Measurements from ENCODE around the gene MAML1. TPM values are rescaled to one million over a fixed set of nuclear protein-coding genes. Genes with fewer than 3 reads are reported as not detected.

MAML1 gene
- total RNA-seq, 1 donor from 2014 or later, result 59.1 TPM

- H3K4me3 Mint-ChIP-seq, result no peak overlapping the region
- TF ChIP-seq, protein P1, sequence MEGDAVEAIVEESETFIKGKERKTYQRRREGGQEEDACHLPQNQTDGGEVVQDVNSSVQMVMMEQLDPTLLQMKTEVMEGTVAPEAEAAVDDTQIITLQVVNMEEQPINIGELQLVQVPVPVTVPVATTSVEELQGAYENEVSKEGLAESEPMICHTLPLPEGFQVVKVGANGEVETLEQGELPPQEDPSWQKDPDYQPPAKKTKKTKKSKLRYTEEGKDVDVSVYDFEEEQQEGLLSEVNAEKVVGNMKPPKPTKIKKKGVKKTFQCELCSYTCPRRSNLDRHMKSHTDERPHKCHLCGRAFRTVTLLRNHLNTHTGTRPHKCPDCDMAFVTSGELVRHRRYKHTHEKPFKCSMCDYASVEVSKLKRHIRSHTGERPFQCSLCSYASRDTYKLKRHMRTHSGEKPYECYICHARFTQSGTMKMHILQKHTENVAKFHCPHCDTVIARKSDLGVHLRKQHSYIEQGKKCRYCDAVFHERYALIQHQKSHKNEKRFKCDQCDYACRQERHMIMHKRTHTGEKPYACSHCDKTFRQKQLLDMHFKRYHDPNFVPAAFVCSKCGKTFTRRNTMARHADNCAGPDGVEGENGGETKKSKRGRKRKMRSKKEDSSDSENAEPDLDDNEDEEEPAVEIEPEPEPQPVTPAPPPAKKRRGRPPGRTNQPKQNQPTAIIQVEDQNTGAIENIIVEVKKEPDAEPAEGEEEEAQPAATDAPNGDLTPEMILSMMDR (conservative IDR thresholded peaks at IDR 0.05), result peak; percentile 92
- peak overlapping the region; percentile 39 for H3K27ac Mint-ChIP-seq (ENCODE audit: unreplicated experiment)
- peaks cover 2% of the 10 kb centered on the region for H3K36me3 Mint-ChIP-seq (ENCODE audit: low read depth)
- peak; percentile 48 for DNase-seq (ENCODE audit: low read depth, low spot score)
- H3K27me3 Mint-ChIP-seq (ENCODE audit: low read depth), result no peaks in the 10 kb centered on the region
- peaks cover 55% of the 10 kb centered on the region for H3K4me1 Mint-ChIP-seq
- no peaks in the 10 kb centered on the region for H3K9me3 Mint-ChIP-seq
Observed at GRCh38 chr5:179763215-179763945, 30.8 kb downstream of the MAML1 start.

DNA sequence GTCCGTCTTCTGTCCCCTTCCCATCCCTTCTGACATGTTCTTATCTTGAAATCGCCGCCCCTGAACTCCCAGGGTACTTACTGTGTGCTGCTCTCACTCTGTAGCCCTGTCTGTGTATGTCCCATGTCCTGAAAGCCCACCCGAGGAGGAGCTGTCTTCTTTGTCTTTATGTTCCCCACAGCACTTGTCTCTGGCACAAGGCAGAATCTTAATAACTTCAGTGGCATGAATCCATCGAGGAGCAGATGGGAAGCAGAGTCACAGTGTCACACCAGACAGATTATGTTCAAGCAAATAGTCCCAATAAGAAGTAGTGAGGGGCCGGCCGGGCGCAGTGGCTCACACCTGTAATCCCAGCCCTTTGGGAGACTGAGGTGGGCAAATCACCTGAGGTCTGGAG, 31.4 kb downstream of the MAML1 start:
- TF ChIP-seq, protein P1 (conservative IDR thresholded peaks at IDR 0.05), result no peak
- Mint-ChIP-seq H3K36me3 (ENCODE audit: low read depth) (peaks cover 5% of the 10 kb centered on the region), H3K4me3 (no peak overlapping the region), H3K27ac (ENCODE audit: unreplicated experiment) (peak overlapping the region; percentile 39), H3K27me3 (ENCODE audit: low read depth) (no peaks in the 10 kb centered on the region), H3K4me1 (peaks cover 55% of the 10 kb centered on the region), H3K9me3 (no peaks in the 10 kb centered on the region)
- no peak for DNase-seq (ENCODE audit: low read depth, low spot score)

DNA sequence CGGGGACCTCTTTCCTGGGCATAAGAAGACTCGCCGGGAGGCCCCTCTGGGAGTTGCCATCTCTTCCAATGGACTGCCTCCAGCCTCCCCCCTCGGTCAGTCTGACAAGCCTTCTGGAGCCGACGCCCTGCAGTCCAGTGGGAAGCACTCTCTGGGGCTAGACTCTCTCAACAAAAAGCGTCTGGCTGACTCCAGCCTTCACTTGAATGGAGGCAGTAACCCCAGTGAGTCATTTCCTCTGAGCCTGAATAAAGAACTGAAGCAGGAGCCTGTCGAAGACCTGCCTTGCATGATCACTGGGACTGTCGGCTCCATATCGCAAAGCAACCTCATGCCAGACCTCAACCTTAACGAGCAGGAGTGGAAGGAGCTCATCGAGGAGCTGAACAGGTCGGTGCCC, 32.8 kb downstream of the MAML1 start:
- Mint-ChIP-seq H3K27ac (ENCODE audit: unreplicated experiment) (peak overlapping the region; percentile 48), H3K36me3 (ENCODE audit: low read depth) (peaks cover 8% of the 10 kb centered on the region), H3K9me3 (no peaks in the 10 kb centered on the region), H3K4me3 (no peak overlapping the region), H3K27me3 (ENCODE audit: low read depth) (no peaks in the 10 kb centered on the region), H3K4me1 (peaks cover 45% of the 10 kb centered on the region)
- TF ChIP-seq, protein P1 (conservative IDR thresholded peaks at IDR 0.05), result no peak
- no peak for DNase-seq (ENCODE audit: low read depth, low spot score)

GRCh38 chr5:179766021-179766725, 33.6 kb downstream of the MAML1 start:
- TF ChIP-seq, protein P1 (conservative IDR thresholded peaks at IDR 0.05), result no peak
- no peaks in the 10 kb centered on the region for H3K27me3 Mint-ChIP-seq (ENCODE audit: low read depth)
- H3K9me3 Mint-ChIP-seq, result no peaks in the 10 kb centered on the region
- no peak overlapping the region for H3K4me3 Mint-ChIP-seq
- no peak overlapping the region for H3K27ac Mint-ChIP-seq (ENCODE audit: unreplicated experiment)
- H3K36me3 Mint-ChIP-seq (ENCODE audit: low read depth), result peaks cover 14% of the 10 kb centered on the region
- no peak for DNase-seq (ENCODE audit: low read depth, low spot score)
- peaks cover 42% of the 10 kb centered on the region for H3K4me1 Mint-ChIP-seq

DNA sequence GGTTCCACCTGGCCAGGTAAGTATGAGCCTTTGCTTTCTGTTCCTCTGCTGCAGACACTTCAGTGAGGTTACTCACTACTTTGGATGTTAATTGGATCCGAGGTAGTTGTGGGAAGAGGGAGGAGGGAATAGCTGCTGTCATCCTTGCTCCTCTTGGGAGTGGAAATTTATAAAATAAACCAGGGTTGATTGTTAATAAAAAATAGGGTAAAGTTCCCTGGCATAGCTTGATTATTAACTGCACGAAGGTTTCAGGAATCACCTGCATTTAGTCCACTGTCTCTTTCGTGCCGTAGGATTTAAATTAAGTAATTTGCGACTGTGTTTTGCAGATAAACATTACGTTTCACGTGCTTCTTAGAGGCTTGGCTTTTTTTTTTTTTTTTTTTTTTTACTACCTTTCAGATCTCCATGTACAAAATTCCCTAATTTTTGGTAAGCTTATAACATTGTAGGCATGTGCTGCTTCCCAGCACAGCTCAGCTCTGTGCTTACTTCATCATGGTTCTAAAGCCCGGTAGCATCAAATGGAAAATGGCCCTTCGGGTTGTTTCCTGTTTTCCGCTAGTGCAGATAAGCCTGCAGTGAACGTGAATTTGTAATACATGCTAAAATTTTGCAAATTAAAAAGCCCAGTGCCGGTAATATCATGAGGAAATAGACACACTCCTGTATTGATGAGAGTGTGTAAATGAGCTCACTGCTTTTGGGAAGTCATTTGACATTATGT, 34.3 kb downstream of the MAML1 start:
- TF ChIP-seq, protein P1 (conservative IDR thresholded peaks at IDR 0.05), result no peak
- Mint-ChIP-seq H3K36me3 (ENCODE audit: low read depth) (peaks cover 14% of the 10 kb centered on the region), H3K4me1 (peaks cover 38% of the 10 kb centered on the region), H3K27ac (ENCODE audit: unreplicated experiment) (no peak overlapping the region), H3K27me3 (ENCODE audit: low read depth) (no peaks in the 10 kb centered on the region), H3K9me3 (no peaks in the 10 kb centered on the region), H3K4me3 (no peak overlapping the region)
- DNase-seq (ENCODE audit: low read depth, low spot score), result no peak
